Measurements from ENCODE around the gene GRIN2C.

GRCh38 chr17:74803971-74804370, 55.7 kb downstream of the GRIN2C start:
- TF ChIP-seq, protein P1, sequence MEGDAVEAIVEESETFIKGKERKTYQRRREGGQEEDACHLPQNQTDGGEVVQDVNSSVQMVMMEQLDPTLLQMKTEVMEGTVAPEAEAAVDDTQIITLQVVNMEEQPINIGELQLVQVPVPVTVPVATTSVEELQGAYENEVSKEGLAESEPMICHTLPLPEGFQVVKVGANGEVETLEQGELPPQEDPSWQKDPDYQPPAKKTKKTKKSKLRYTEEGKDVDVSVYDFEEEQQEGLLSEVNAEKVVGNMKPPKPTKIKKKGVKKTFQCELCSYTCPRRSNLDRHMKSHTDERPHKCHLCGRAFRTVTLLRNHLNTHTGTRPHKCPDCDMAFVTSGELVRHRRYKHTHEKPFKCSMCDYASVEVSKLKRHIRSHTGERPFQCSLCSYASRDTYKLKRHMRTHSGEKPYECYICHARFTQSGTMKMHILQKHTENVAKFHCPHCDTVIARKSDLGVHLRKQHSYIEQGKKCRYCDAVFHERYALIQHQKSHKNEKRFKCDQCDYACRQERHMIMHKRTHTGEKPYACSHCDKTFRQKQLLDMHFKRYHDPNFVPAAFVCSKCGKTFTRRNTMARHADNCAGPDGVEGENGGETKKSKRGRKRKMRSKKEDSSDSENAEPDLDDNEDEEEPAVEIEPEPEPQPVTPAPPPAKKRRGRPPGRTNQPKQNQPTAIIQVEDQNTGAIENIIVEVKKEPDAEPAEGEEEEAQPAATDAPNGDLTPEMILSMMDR (conservative IDR thresholded peaks at IDR 0.05), result no peak
- no peak for TF ChIP-seq ZFX (IDR thresholded peaks at IDR 0.05)

All from C4-2B (cell line).